Muscle of leg (tissue), 16 donors: ENCODE results near the gene RABL2A. TPM values are rescaled to one million over a fixed set of nuclear protein-coding genes. Genes with fewer than 3 reads are reported as not detected.
"Not testable (repeated sequence)": the region's sequence is repeated elsewhere in the genome, so short reads cannot be mapped to it uniquely, and the experiment has no call there.

Experiments
- DNase-seq: peaks from one replicate; pipeline ENCODE4 v3.0.0; 2013
- H3K27ac ChIP-seq: one replicate; pipeline ENCODE4 v1.5.1; 2013; ENCODE audit warnings: mild to moderate bottlenecking, low read length, control low read depth
- H3K27me3 ChIP-seq: one replicate; pipeline ENCODE4 v1.6.1; 2013; ENCODE audit warnings: low read length; ENCODE audit not compliant: control insufficient read depth, insufficient read depth
- H3K36me3 ChIP-seq: one replicate; pipeline ENCODE4 v1.6.1; 2013; ENCODE audit warnings: low read length; ENCODE audit not compliant: control insufficient read depth, insufficient read depth
- H3K4me1 ChIP-seq: one replicate; pipeline ENCODE4 v1.6.1; 2013; ENCODE audit warnings: low read length; ENCODE audit not compliant: control insufficient read depth, insufficient read depth
- H3K4me3 ChIP-seq: one replicate; pipeline ENCODE4 v1.5.1; 2013; ENCODE audit warnings: low read length, control low read depth
- H3K9me3 ChIP-seq: replicated peaks from 2 replicates; pipeline ENCODE4 v1.6.1; 2013; ENCODE audit warnings: low read depth, low read length; ENCODE audit not compliant: control insufficient read depth
- WGBS: methylation state at CpG from one replicate; pipeline ENCODE4 v1.1.5; 2013; ENCODE audit warnings: missing lambda C conversion rate; ENCODE audit not compliant: insufficient coverage; 5-methylcytosine and 5-hydroxymethylcytosine counted together
- long read RNA-seq, 11 donors: transcript quantifications; one replicate each; lab custom pipeline, GENCODE V29; 2026
- polyA plus RNA-seq, 8 donors: library from polyadenylated mRNA; unstranded; fragments of 120-200 nt; gene quantifications; one replicate each; pipeline versions ENCODE4 v1.2.1 to v1.2.3, GENCODE V29; 2013; ENCODE audit warnings: inconsistent platforms in 1 of 8, low replicate concordance in 1 of 8; ENCODE audit not compliant: insufficient read length in 8 of 8, insufficient read depth in 1 of 8
- total RNA-seq: library from RNA; stranded (reverse); fragments of 120-200 nt; gene quantifications from one replicate; pipeline ENCODE4 v1.2.4, GENCODE V29; 2013

The RABL2A gene
- total RNA-seq (8.3 TPM), polyA plus RNA-seq (10 to 100 TPM; 10.7 to 19.4 (median 15.7) TPM)
- long read RNA-seq, donor 1 = 0 reads
- long read RNA-seq, donor 2, partial matches to known transcripts = 0 of 1 reads
- long read RNA-seq, donor 2, other reads (novel, unspliced or antisense) = 0 of 1 reads
- long read RNA-seq, donor 3, partial matches to known transcripts = 0 of 1 reads
- long read RNA-seq, donor 3, other reads (novel, unspliced or antisense) = 0 of 1 reads
- long read RNA-seq, donor 4, partial matches to known transcripts = 0 of 1 reads
- long read RNA-seq, donor 4, other reads (novel, unspliced or antisense) = 0 of 1 reads
- long read RNA-seq, donor 5 = 0 reads
- long read RNA-seq, donor 6, partial matches to known transcripts = 0 of 3 reads
- long read RNA-seq, donor 6, other reads (novel, unspliced or antisense) = 0 of 3 reads
- long read RNA-seq, donor 7 = 0 reads
- long read RNA-seq, donor 8, partial matches to known transcripts = 0 of 1 reads
- long read RNA-seq, donor 8, other reads (novel, unspliced or antisense) = 0 of 1 reads
- long read RNA-seq, donor 9, partial matches to known transcripts = 8 of 10 reads
- long read RNA-seq, donor 9, other reads (novel, unspliced or antisense) = 0 of 10 reads
- long read RNA-seq, donor 10 = 0 reads
- long read RNA-seq, donor 11, partial matches to known transcripts = 0 of 2 reads
- long read RNA-seq, donor 11, other reads (novel, unspliced or antisense) = 0 of 2 reads

GRCh38 chr2:113626616-113627330 is at the start of gene RABL2A:
Gene RABL2A, plus strand, starts transcription at chr2:113627266. Its CDS starts 1,341 bp downstream, at chr2:113628607.
- H3K4me3 ChIP-seq = peak within 1 kb of the TSS; percentile 45
- H3K27ac ChIP-seq, H3K4me1 ChIP-seq, H3K9me3 ChIP-seq, H3K36me3 ChIP-seq, H3K27me3 ChIP-seq: not testable (repeated sequence)
- 0% methylated on average over 2 of the region's 51 CpGs for WGBS
- peak; percentile 87 for DNase-seq

GRCh38 chr2:113578508-113578907 is 48.6 kb upstream of the RABL2A start:
- not testable (repeated sequence) for H3K36me3 ChIP-seq, H3K27ac ChIP-seq, DNase-seq, H3K4me1 ChIP-seq, H3K4me3 ChIP-seq, H3K9me3 ChIP-seq, H3K27me3 ChIP-seq
- WGBS = no CpG with 5 or more reads among the region's 5 CpGs

- H3K9me3 ChIP-seq, H3K4me3 ChIP-seq, H3K27me3 ChIP-seq, H3K27ac ChIP-seq, DNase-seq, H3K36me3 ChIP-seq, H3K4me1 ChIP-seq: not testable (repeated sequence)
- no CpG with 5 or more reads among the region's 3 CpGs for WGBS
Observed at GRCh38 chr2:113582473-113582872, 44.6 kb upstream of the RABL2A start.

- H3K9me3 ChIP-seq, H3K27me3 ChIP-seq, H3K36me3 ChIP-seq: not testable (repeated sequence)
- Histone ChIP-seq H3K4me1 (peaks cover 10% of the 10 kb centered on the region), H3K4me3 (peak overlapping the region; percentile 56), H3K27ac (peak overlapping the region; percentile 77)
- DNase-seq = peak; percentile 91
- WGBS = under 1% methylated on average over 37 of the region's 63 CpGs
Observed at GRCh38 chr2:113583521-113584225, 43.4 kb upstream of the RABL2A start.

GRCh38 chr2:113584311-113585092 is 42.6 kb upstream of the RABL2A start:
- H3K36me3 ChIP-seq, H3K27me3 ChIP-seq, DNase-seq, H3K9me3 ChIP-seq, H3K27ac ChIP-seq: not testable (repeated sequence)
- WGBS = 0% methylated on average over 1 of the region's 47 CpGs
- Histone ChIP-seq H3K4me1 (peaks cover 10% of the 10 kb centered on the region), H3K4me3 (peak overlapping the region; percentile 46)

- peak; percentile 51 for DNase-seq
- H3K4me3 ChIP-seq, H3K27ac ChIP-seq, H3K27me3 ChIP-seq, H3K9me3 ChIP-seq, H3K36me3 ChIP-seq: not testable (repeated sequence)
- peaks cover 10% of the 10 kb centered on the region for H3K4me1 ChIP-seq
- WGBS = no CpG with 5 or more reads among the region's 3 CpGs
Observed at GRCh38 chr2:113587201-113587600, 39.9 kb upstream of the RABL2A start.

GRCh38 chr2:113589591-113589990 is 37.5 kb upstream of the RABL2A start:
- not testable (repeated sequence) for H3K9me3 ChIP-seq, DNase-seq, H3K4me1 ChIP-seq, H3K4me3 ChIP-seq, H3K36me3 ChIP-seq, H3K27ac ChIP-seq, H3K27me3 ChIP-seq
- 88% methylated on average over 3 of the region's 7 CpGs for WGBS

GRCh38 chr2:113591926-113592325 is 35.1 kb upstream of the RABL2A start:
- not testable (repeated sequence) for H3K4me1 ChIP-seq, H3K27me3 ChIP-seq, H3K27ac ChIP-seq, DNase-seq, H3K9me3 ChIP-seq, H3K36me3 ChIP-seq, H3K4me3 ChIP-seq
- 60% methylated on average over 1 of the region's 9 CpGs for WGBS

GRCh38 chr2:113593280-113593679 is 33.8 kb upstream of the RABL2A start:
- not testable (repeated sequence) for H3K4me1 ChIP-seq, H3K27me3 ChIP-seq, DNase-seq, H3K4me3 ChIP-seq, H3K36me3 ChIP-seq, H3K27ac ChIP-seq, H3K9me3 ChIP-seq
- no CpG with 5 or more reads among the region's 6 CpGs for WGBS
